ENCODE results near the gene JUND. TPM values are rescaled to one million over a fixed set of nuclear protein-coding genes. Genes with fewer than 3 reads are reported as not detected.

JUND gene
- total and polyA plus RNA-seq, 2 of the 4 experiments (the other 2 are of a cell fraction): 14.2 to 77.2 TPM

DNA sequence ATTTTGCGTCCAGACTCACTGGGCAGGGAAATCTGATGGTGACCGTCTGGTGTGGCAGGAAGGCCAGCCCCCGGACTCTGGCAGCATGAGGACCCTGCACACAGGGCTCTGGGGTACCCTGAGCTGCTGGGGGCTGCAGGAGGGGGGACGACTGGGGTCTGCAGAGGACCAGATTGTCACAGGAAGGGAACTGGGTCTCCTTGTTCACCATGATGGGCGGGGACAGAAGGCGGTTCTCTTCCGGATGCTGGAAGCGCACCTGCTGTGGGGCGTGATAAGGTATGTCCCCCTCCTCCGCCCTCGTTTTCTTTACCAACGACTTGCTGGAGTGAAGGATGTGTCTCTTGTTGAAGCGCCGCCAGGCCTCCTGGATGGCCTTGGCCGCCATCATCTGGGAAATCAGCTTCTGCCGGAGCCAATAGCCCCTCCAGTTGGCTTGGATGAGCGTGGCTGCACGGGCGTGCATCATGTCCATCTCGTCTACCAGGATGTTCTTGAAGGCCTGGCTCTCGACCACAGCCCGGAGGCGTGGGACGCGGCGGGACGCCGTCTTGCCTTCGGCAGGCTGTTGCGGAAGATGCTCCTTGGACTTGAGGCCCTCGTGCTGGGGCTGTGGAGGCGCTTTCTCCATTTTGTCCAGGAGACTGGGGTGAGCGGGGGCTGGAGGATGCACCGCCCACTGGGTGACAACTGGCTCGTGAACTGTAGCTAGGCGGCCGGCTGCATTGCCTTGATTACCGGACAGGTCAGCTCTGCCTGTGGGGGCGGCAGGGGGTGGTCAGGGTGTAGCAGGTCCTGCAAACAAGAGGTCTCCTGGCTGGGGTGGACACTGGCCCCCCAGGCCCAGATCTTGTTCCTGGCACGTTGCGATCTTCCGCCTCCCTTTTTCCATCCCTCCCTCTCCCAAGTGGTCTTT is 14.4 kb downstream of the JUND start:
- Histone ChIP-seq H3K27me3 (ENCODE audit: control insufficient read depth, insufficient read depth, low read length) (no peaks in the 10 kb centered on the region), H4K8ac (ENCODE audit: low read depth in 2 of 2, low read length in 2 of 2) (no peak overlapping the region), H3K79me1 (ENCODE audit: low read depth in 1 of 2, low read length in 2 of 2) (no peaks in the 10 kb centered on the region; a peak in 1 of 4 replicates), H2BK15ac (ENCODE audit: low read depth, low read length) (no peak overlapping the region), H2AK5ac (ENCODE audit: low read depth, low read length) (no peak overlapping the region), H2BK120ac (ENCODE audit: low read depth, low read length) (no peak overlapping the region), H3K18ac (ENCODE audit: low read depth, low read length) (no peak overlapping the region), H3K4me2 (ENCODE audit: low read depth, low read length) (no peak overlapping the region), H4K91ac (ENCODE audit: insufficient read depth, low read depth, low read length) (no peak overlapping the region), H3K27ac (ENCODE audit: insufficient read depth, low read length) (no peak overlapping the region), H2AK9ac (replicated peaks; ENCODE audit: low read depth, low read length, poor library complexity) (no peak overlapping the region), H4K5ac (ENCODE audit: low read depth, low read length) (no peak overlapping the region), H3K9me1 (ENCODE audit: insufficient read depth, low read length) (peaks cover 3% of the 10 kb centered on the region; the same call in 1 of the 2 replicates), H3K4ac (ENCODE audit: low read depth, low read length) (no peak overlapping the region), H4K20me1 (ENCODE audit: insufficient read depth, low read length) (no peaks in the 10 kb centered on the region; the same call in 1 of the 2 replicates), H2BK20ac (ENCODE audit: low read depth, low read length) (no peak overlapping the region), H2AFZ (replicated peaks; ENCODE audit: low read length, poor library complexity) (peak overlapping the region; percentile 32), H3K4me3 (ENCODE audit: insufficient read depth, low read depth, low read length) (no peak overlapping the region), H3K23ac (ENCODE audit: low read depth, low read length) (no peak overlapping the region), H3K36me3 (ENCODE audit: control insufficient read depth, insufficient read depth, low read length) (peaks cover 34% of the 10 kb centered on the region), H2BK5ac (ENCODE audit: low read depth, low read length, poor library complexity, severe bottlenecking) (no peak overlapping the region), H3K9ac (ENCODE audit: low read depth, low read length) (no peak overlapping the region), H3K14ac (replicated peaks; ENCODE audit: low read depth, low read length) (no peak overlapping the region), H3K9me3 (ENCODE audit: control insufficient read depth, insufficient read depth, low read length) (no peaks in the 10 kb centered on the region), H3K56ac (ENCODE audit: extremely low read depth, insufficient read depth, low read length) (no peak overlapping the region), H3K4me1 (ENCODE audit: control insufficient read depth, insufficient read depth, low read length) (no peaks in the 10 kb centered on the region)
- dilution Hi-C loops (cut with HindIII; ENCODE audit: low sequenced_read_pairs, unreplicated experiment) (no loop called here), intact Hi-C loops (cut with micrococcal nuclease) (no loop called here), in situ Hi-C loops (cut with MboI; ENCODE audit: low sequenced_read_pairs) (no loop called here)
- no TSS peak for BruUV-seq (replicated peaks)
- DNase-seq: no peak
- 94% methylated on average over 29 of the region's 42 CpGs; no CpG with 5 or more reads in 1 of the 2 experiments for WGBS, 2 experiments (ENCODE audit: extremely low coverage in 2 of 2, insufficient read length in 1 of 2)
- CTCF ChIA-PET: interaction anchor here (2.3 kb wide), 1 partner anchor 13 kb away, joined by 9 read pairs; no protein-coding TSS in a partner anchor
- POLR2A ChIA-PET (ENCODE audit: unreplicated experiment): interaction anchor here (0.6 kb wide), 1 partner anchor 907 kb away, joined by 3 read pairs; no protein-coding TSS in a partner anchor
- TF ChIP-seq CHD1 (IDR thresholded peaks at IDR 0.05; ENCODE audit: low read depth, low read length): no peak
- ATAC-seq (ENCODE audit: low read depth): no peak
